IPS DF 19.7 (cell line): Measurements from ENCODE around the gene TRIM71.
A peak's percentile ranks its signal among the peaks of the same experiment; 100 is the strongest.
"Not testable (repeated sequence)": the region's sequence is repeated elsewhere in the genome, so short reads cannot be mapped to it uniquely, and the experiment has no call there.

Experiments
- DNase-seq: peaks from one replicate; pipeline ENCODE4 v3.0.0-alpha.2; 2013; ENCODE audit warnings: low read depth, low spot score

Gene TRIM71

DNA sequence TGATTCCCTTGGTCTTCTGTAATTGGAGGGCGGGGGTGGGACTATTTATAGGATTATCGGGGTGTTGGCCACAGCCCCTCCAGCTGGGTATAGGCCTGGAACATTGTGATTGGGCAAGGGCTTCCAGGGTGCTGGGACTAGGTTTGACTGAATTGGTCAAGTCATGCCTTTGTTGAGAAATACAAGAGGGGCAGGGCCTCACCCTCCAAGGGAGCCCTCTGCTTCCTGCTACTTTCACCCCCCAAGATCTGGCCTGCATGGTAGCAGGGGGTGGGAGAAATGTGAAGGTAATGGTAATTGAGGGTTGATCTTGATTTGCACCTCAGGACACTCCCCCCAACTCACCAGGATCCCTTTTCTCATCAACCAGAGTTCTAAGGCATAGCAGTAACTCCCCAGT is 25.2 kb downstream of the TRIM71 start:
- no peak for DNase-seq

DNA sequence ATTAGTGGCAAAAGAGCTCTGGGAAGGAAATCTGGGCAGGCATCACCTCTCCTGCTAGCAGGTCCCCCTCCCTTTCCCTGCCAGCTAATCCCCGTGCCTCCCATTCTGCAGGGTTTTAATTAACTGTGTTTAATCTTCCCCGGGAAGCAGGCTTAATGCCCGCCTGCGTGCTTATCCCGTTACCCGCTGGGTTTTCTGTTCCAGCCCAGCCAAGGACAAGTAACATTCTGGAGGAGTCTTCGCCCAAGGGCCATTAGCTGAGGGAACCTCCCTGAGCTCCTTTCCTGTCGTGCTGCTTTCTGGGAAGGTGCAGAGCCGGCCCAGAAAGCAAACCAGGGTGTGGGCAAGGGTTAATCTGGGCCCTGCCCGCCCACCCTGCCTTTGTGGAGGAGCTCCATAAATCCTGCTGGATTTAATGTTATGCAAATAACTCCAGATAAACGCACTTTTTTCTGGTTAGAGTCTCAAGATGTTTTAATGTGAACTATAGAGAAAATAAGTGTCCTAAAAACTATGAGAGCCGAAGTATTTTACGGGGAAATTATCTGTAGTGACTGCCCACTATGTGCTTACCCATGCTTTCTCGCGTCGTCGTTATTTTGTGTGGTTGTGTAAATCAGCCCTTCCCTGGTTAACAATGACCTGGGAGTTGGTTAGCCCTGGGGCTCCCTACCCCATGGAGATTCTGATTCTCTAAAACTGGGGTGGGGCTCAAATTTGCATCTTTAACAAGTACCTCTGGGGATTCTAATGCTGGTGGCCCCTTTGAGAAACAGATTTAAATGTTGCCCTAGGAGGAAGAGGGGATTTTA is 25.9 kb downstream of the TRIM71 start:
- DNase-seq: peak; percentile 59

DNA sequence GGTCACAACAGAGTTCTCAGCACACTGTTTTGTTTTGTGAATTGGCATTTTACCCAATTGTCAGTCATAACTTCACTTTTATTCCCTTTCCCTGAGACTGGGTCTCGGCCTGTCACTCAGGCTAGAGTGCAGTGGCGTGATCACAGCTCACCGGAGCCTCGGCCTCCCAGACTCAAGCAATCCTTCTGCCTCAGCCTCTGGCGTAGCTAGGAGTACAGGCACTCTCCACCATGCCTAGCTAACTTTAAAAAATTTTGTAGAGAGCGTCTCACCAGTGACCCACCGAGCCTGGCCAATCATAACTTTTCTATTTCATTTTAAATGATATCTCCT is 26.5 kb downstream of the TRIM71 start:
- no peak for DNase-seq

DNA sequence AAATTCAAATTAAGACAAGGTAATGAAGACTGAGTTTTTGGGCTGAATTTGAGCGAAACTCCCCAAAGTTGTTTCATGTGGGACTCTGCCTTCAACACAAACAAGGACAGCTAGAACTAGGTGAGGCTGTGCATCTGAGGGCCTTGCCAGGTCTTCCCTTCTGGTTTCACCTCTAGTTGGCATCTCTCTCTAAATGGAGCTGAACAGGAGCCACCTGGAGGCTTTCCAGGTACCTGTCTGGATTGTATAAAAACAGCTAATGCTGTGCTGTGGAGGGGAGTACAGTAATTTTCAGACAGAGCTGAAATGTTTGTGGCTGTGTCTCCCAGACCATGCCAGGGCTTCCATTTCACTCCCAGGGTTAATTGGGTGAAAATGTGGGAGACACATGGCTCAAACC is 27.1 kb downstream of the TRIM71 start:
- DNase-seq: no peak

DNA sequence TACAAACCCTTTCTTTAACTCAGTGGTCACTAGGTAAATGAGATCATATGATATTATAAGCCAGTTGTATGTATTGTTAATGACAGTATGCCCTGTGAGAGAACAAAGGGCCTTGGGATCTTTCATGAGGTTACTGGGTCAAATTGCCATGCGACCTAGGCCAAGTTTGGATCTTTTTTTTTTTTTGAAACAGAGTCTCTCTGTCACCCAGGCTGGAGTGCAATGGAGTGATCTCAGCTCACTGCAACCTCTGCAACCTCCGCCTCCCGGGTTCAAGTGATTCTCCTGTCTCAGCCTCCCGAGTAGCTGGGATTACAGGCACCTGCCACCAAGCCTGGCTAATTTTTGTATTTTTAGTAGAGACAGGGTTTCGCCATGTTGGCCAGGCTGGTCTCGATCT is 27.7 kb downstream of the TRIM71 start:
- DNase-seq: not testable (repeated sequence)

DNA sequence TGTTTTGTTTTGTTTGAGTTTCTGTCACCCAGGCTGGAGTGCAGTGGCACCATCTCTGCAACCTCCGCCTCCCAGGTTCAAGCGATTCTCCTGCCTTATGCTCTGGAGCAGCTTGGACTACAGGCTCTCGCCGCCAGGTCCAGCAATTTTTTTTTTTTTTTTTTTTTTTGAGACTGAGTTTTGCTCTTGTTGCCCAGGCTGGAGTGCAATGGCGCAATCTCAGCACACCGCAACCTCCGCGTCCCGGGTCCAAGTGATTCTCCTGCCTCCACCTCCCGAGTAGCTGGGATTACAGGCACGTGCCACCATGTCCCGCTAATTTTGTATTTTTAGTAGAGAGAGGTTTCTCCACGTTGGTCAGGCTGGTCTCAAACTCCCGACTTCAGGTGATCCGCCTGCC is 29.2 kb downstream of the TRIM71 start:
- not testable (repeated sequence) for DNase-seq

DNA sequence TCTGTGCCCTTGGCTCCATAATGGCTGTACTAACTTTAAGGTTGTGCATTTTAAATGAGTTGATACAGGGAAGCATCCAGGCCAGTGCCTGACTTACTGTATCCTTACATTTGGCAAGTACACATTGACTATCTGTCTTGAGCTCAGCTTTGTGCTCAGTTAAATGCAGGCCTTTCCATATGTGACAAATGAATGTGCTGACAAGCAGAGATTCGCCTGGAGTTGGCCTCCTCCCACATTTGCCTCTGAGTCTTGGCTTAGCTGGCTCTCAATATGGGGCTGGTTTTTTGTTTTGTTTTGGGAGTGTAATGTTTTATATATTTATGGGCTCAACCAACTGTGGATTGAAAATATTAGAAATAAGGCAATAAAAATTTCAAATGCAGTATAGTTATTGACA is 29.7 kb downstream of the TRIM71 start:
- no peak for DNase-seq

DNA sequence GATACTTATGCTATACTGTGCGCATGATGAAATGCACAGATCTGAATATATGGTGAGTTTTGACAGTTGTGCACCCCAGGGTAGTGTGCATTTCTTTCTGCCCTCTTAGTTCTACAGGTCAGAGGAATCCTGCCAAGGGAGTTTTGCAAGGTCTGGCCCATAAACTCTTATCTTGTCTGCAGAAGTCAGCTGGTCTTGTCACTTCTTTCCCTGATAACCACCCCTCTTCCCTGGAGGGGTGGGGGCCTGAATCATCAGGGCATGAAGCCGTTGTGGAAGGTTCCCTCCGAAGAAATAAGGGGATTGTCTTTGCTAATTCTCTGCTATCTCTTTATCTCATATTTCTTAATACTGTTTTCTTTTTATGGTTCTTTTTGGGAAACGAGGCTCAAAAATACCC is 30.4 kb downstream of the TRIM71 start:
- DNase-seq: no peak

DNA sequence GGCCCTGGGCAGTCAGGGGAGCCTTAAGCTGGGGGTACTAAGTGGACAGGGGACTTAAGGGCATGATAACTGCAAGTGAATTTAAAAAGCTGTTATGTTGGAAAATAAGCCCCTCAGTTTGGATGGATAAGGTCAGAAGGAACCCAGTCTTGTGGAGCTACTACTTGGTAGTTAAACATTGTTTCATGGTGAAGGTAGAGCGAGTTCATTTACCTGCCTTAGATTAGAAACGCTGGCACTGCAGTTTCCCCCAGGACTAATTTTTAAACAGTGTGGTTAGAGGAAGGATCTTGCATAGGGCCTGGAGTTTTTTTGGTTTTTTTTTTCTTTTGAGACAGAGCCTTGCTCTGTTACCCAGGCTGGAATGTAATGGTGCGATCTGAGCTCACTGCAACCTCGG is 31.2 kb downstream of the TRIM71 start:
- no peak for DNase-seq

DNA sequence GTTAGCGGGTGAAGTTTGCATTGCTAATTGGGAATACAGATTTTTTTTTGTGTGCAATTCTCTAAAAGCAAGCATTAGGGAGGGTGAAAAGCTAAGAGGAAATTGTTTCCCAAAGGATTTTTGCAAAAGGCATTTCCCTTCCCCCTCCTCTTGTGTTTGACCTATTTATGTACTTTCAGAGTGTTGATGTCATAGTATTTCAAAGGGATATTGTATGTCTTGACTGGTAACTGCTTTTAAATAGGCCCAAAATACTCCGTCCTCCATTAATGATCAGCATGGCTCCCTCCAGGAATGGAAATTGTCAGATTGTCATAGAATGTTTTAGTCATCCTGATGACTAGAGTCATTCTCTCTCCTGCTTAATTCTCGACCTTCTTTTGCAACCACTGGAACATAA is 32.4 kb downstream of the TRIM71 start:
- no peak for DNase-seq

DNA sequence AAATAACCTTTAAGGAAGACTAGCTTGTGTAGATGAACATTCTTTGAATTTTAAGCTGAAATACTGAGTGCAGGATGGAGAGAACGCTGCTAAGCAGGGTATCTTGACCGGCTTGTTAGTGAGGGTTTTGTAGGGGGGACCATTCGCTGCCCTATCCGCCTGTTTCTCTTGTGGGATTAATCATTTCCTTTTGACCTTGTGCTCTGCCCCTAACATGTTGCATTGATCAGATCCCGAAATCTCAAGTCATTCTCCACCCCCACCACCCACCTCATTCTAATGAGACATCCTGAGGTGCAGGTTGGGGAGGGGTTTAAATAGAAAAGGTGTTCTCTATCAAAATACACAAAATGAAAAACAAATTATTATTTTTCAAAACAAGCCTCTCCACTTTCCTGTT is 32.8 kb downstream of the TRIM71 start:
- no peak for DNase-seq

DNA sequence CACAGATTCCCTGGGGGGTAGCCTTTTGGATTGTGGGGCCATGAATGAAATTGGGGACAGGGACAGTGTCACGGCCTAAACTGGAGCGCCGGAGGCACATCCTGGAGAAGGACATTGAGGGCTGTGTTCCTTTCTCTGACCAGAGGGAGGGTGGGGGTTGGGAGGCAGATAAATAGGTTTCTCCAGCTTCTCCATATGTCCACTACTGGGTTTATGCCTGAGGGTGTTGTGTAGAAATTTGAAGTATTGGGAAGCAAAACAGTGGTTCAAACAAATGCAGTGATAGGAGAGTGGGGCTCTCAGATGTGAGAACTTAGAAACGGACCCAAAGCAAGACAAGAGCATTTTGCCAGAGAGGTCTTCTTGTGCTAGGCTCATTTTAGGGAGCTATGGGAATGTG is 34.3 kb downstream of the TRIM71 start:
- DNase-seq: no peak

DNA sequence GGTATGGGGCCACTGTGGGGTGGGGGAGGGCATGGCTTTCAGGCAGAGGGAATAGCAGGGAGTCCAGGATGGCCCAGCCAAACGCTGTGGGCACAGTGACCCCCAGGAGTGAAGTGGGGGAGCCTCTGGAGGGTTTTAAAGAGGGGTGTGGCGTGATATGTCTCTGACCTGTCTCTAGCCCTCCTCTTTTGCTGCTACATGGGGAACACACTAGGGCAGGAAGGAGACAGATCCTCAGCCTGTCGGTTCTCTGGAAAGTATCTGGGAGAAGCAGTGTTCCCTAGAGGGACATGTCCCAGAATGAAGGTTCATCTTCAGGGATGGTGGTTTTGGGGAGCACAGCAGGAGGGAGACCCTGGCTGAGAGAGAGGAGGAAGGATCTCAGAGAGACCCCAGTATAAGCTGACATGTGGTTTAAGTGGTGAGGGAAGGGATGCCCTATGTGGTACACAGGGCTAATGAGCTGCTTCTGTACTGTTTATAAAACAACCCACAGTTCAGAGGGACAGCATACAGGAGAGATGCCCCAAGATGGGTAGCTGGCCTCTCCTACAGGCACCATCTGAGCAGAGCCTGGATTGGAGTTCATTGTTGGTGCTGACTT is 37.7 kb downstream of the TRIM71 start:
- DNase-seq: no peak

DNA sequence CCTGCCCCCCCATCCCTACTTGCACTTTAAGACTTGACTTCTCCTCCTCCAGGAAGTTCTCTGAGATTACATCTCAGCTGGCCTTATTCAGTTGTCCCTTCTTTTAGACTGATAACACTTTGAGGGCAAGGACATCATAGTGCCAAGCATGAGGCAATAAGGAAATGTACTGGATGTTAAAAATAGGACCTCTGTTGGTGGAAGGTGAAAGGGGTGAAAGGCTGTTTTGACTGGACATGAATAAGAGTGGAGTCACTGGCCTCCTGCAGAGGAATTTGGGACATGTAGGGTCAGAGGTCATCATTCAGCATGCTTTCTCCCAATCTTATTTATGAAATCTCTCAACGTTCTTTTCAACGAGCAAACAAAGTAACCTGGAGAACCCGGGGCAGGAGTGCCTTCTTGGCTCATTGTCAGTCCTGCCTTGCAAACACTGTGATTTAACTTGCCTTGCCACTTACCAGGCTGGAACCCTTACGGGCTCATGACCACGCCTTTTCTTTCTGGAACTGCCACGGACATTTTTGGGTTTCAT is 38.6 kb downstream of the TRIM71 start:
- DNase-seq: no peak

DNA sequence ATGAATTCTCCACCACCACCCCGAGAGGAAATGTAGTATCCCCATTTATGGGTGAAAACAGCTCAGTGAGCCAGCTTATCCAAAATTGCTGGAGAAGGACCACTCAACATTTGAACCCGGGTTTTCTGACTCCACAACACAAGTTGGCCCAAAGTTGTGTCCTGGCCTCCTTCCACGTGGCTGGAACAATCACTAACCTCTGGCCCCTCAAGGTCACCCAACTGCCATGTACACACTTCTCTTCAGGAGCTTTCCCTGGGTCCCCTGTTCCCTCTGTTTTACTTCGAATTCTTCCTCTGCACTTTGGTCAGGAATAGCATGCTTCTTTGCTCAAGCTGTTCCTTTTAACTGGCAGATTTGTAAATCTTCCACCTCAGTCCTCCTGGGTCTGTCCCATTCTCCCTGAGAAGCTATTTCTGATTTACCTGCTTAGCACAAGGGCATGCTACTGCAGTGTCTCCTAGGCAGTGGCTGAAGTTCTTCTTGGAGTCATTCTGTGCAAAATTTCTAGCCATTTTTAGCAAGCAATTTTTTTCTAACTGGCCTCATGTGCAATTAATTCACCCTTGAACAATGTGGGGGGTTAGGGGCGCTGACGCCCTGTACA is 39.2 kb downstream of the TRIM71 start:
- DNase-seq: no peak

DNA sequence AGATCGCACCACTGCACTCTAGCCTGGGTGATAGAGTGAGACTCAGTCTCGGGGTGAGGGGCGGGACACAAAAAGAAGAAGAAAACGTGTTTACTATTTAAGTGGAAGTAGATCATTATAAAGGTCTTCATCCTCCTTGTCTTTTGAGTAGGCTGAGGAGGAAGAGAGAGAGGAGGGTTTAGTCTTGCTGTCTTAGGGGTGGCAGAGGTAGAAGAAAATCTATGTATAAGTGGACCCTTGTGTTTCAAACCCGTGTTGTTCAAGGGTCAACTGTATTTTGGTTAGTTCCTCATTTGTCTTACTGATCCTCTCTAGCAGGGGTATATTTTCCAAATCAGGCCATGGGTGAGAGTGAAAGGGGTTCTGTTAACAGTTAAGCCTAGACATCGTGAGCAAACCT is 40.1 kb downstream of the TRIM71 start:
- DNase-seq: no peak

DNA sequence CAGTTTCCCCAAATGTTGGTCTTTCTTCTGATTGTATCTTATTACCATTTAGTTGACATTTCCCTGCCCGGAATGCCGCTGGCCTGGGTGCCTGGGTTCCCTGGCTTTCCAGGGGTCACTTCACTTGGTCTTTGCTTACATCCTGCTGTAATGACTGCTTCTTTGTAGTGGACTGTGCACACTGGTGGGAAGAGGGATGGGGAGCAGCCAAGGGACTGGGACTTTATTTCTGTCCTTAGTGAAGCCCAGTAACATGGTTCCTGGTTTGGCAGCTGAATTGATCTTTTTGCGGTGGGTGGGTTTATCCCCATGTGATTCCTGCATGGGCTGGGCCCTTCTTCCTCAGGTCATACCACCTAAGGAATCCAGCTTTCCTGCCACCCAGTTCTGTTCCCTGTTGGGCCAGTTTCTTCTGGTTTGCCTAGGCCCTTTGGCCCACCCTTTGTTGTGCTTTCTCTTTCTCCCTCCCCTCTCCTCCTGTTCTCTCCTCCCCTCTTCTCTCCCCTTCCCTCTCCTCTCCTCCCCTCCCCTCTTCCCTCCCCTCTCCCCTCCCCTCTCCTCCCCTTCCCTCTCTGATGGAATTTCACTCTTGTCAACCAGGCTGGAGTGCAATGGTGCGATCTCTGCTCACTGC is 41.9 kb downstream of the TRIM71 start:
- no peak for DNase-seq

DNA sequence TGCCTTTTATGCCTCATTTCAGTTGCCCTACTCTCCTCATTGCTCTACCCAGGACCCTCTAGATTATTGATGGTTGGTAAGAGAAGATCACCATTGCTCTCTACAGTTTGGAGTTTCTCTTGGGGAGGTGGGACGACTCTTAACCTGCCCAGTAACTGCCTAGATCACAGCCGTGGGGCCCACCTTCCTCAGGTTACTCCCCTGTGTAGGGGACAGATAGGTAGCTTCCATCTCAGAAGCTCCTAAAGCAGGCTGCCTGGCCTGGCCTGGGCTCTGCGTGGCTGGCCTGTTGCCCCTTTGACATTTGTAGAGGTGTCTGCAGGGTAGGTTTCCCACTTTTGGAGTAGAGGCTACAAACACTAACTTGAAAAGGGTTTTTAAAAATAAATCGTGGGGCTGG is 42.7 kb downstream of the TRIM71 start:
- DNase-seq: no peak

DNA sequence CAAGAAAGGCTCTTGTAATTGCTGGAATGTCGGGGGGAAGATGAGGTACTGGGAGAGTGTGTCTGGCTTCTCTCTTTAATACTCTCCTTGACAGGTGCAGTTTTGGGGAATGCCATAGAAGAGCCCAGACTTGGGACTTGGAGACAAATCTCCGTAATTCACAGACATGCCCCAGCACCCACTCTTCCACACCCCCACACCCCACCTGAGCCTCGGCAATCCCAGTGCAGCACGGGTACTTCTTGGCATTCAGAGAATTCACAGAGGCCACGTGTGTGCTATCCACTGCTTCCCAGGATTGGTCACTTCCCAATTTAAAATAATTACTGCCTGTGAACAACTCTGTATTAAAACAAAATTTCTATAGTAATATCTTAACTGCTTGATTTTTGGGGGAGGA is 43.9 kb downstream of the TRIM71 start:
- no peak for DNase-seq

DNA sequence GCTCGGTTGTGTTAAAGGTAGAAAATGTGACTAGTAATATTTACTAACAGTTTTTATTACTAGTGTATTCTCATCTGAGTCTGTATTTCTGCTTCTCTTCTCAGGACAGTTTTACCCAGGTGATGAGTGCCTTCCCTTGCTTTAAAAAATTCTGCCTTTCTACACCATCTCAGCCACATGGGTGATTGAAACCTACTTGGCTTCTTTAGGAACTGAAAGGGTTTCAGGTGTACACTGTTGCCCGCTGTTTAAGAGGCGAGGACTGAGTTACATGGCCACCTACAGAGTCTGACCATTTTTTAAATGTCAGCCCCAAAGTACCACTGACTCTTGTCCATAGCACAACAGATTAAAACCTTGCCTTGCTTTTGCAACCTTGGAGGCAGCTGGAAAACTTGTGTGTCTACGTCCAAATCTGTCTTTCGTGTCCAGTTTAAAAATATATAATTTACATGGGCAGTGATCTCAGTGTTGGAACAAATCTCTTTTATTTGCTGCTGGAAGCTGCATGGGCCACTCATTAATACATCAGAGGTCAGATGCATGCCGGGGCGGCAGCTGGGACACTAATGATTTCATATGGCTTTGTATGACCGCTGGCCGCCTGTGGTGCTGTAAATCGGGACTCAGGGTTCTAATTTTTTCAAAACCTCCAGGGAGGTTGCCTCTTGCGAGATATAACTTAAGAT is 44.6 kb downstream of the TRIM71 start:
- DNase-seq: no peak

DNA sequence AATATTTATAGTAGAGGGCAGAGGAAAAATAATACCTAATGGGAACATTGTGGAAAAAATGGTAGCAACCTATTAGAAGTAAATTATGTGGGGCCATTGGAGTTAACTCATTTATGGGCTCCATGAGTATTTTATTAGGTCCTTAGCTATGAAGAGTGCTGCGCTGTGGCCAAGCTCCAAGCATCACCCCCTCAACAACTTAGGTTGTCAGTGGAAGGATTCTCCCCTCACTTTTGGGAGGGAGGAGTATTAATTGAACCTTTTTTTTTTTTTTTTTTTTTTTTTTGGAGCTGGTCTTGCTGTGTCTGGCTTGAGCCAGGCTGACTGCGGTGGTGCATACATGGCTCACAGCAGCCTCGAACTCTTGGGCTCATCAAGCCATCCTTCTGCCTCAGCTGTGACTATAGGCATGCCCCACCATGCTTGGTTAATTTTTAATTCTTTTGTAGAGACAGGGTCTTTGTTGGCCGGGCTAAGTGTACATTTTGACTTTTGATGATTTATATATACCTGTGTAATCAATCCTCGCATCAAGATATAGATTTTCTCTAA is 45.2 kb downstream of the TRIM71 start:
- no peak for DNase-seq

DNA sequence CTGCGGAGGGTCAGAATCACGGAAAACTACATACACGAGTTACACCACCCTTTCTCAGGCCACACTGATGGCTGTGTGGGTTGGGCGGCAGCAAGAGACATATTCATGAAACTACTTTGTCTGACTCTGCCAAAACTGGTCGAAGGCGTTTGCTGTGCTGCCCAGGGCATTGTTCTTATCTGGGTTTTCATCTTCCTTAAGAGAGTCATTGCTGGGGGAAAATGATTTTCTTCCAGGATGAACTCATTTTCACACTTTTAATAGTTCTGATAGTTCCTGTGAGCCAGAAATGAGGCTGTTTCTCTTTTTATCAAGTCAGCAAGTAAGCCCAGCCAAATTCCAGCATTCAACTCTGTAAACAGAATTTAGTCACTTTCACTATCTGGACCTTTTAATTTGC is 47.6 kb downstream of the TRIM71 start:
- no peak for DNase-seq
